T-helper 1 cell treated with Interleukin-12 subunit alpha and Interleukin-12 subunit beta and Interleukin-4 antibody, amounts not matched to agents 30 μg/mL and 1 μg/mL, for 36 hours (primary cell): ENCODE data around the gene WNT5B.

Experiments
- H3K27ac Mint-ChIP-seq: one replicate; pipeline ENCODE4 v1.8.0; 2021; ENCODE audit warnings: mild to moderate bottlenecking, mixed read lengths
- H3K27me3 Mint-ChIP-seq: one replicate; pipeline ENCODE4 v1.8.0; 2021; ENCODE audit warnings: low read depth, mixed read lengths
- H3K36me3 Mint-ChIP-seq: one replicate; pipeline ENCODE4 v1.8.0; 2021; ENCODE audit warnings: low read depth, mixed read lengths
- H3K4me1 Mint-ChIP-seq: one replicate; pipeline ENCODE4 v1.8.0; 2021; ENCODE audit warnings: low read depth, mixed read lengths
- H3K4me3 Mint-ChIP-seq: one replicate; pipeline ENCODE4 v1.8.0; 2021; ENCODE audit warnings: mild to moderate bottlenecking, moderate library complexity, mixed read lengths
- H3K9me3 Mint-ChIP-seq: one replicate; pipeline ENCODE4 v1.8.0; 2021; ENCODE audit warnings: mixed read lengths

The WNT5B gene

DNA sequence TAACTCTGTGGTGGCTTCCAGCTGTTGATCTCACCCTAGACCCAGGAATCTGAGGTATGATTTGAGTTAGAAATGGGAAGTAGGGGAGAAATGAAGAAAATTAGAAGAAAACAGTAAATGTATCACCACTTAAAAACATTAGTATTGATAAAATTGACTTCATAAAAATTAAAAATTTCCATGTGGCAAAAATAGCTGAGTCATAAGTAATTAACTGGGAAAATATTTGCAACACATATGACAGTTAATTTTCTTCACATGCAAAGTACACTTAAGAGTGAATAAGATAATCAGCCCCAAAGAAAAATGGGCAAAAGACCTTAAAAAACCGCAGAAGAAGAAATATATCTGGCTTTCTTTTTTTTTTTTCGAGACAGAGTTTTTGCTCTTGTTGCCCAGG, 36.3 kb downstream of the WNT5B start:
- Mint-ChIP-seq H3K9me3 (no peaks in the 10 kb centered on the region), H3K4me1 (peaks cover 28% of the 10 kb centered on the region), H3K4me3 (no peak overlapping the region), H3K27ac (no peak overlapping the region), H3K27me3 (no peaks in the 10 kb centered on the region), H3K36me3 (peaks cover 1% of the 10 kb centered on the region)

- no peak overlapping the region for H3K4me3 Mint-ChIP-seq
Measured at GRCh38 chr12:1666215-1666614, 37.2 kb downstream of the WNT5B start.

DNA sequence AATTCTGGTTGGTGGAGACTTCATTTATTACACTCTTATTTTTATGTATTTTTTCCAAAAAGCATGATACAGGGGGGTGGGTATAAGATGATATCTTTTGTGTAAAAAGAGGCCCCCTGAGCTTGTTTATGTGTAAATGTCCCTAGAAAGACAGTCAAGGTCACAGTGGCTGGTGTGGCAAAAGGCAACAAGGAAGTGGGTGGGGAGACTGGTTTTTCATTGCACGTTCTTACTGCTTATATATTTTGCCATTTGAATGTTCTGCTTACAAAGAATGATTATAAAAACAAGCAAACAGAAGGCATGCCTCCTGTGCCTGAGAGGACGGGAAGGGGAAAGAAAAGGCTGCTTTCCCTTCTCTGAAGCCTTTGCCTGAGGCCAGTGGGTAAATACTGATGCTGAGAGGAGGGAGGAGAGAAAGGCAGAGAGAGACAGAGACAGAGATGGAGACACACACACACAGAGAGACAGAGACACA, 37.7 kb downstream of the WNT5B start:
- Mint-ChIP-seq H3K9me3 (no peaks in the 10 kb centered on the region), H3K4me1 (peaks cover 28% of the 10 kb centered on the region), H3K36me3 (peaks cover 2% of the 10 kb centered on the region), H3K4me3 (peak overlapping the region; percentile 18), H3K27ac (peak overlapping the region; percentile 56), H3K27me3 (peaks cover 5% of the 10 kb centered on the region)

More at GRCh38 chr12:1666215-1666614, 37.2 kb downstream of the WNT5B start:
- Mint-ChIP-seq H3K36me3 (peaks cover 1% of the 10 kb centered on the region), H3K4me1 (peaks cover 28% of the 10 kb centered on the region), H3K27me3 (peaks cover 3% of the 10 kb centered on the region), H3K27ac (no peak overlapping the region), H3K9me3 (no peaks in the 10 kb centered on the region)

DNA sequence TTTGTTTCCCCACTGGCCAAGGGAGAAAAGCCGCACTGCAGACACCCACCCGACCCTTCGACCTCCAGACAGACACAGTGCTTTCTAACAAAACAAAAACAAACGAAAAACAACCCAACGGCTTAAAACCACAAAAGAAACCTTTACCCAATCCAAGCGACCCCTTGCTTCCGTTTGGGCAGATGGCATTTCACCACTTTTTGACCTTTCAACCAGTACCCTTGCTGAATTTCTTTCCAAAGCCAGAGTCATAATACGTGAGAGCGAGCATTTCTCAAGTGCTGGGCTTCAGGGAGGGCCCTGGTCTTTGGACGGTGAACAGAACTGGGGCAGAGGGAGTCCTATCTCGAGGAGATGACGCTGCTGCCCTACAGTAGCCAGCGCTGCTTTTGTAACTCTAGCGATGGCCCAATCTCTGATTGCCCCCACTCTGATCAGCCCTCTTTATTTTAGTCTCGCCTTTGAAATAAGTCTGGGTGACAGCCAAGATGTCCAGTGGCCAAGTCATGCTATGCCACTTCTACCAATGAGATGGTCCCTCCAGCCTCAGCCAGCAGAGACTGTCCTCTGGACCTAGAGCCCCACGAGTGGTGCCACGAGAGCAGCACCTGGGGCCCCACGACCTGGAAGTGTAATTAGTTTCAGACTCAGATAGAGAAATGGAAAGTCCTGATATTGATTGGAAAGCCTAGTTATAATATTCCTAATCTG, 40.0 kb downstream of the WNT5B start:
- peaks cover 2% of the 10 kb centered on the region for H3K36me3 Mint-ChIP-seq
- no peak overlapping the region for H3K27ac Mint-ChIP-seq

GRCh38 chr12:1670358-1671268, 41.6 kb downstream of the WNT5B start:
- Mint-ChIP-seq H3K4me3 (no peak overlapping the region), H3K36me3 (peaks cover 2% of the 10 kb centered on the region), H3K4me1 (peaks cover 21% of the 10 kb centered on the region), H3K9me3 (no peaks in the 10 kb centered on the region), H3K27me3 (peaks cover 5% of the 10 kb centered on the region), H3K27ac (no peak overlapping the region)

More for the DNA sequence above, 40.0 kb downstream of the WNT5B start:
- Mint-ChIP-seq H3K4me1 (peaks cover 24% of the 10 kb centered on the region), H3K9me3 (no peaks in the 10 kb centered on the region), H3K4me3 (no peak overlapping the region), H3K27me3 (peaks cover 5% of the 10 kb centered on the region)

GRCh38 chr12:1676043-1676442, 47.0 kb downstream of the WNT5B start:
- H3K36me3 Mint-ChIP-seq = peaks cover 1% of the 10 kb centered on the region
- H3K9me3 Mint-ChIP-seq = no peaks in the 10 kb centered on the region
- no peak overlapping the region for H3K27ac Mint-ChIP-seq
- H3K4me1 Mint-ChIP-seq = peaks cover under 1% of the 10 kb centered on the region
- H3K4me3 Mint-ChIP-seq = no peak overlapping the region
- peaks cover 14% of the 10 kb centered on the region for H3K27me3 Mint-ChIP-seq

- Mint-ChIP-seq H3K27me3 (peaks cover 18% of the 10 kb centered on the region), H3K4me3 (no peak overlapping the region), H3K27ac (no peak overlapping the region), H3K36me3 (no peaks in the 10 kb centered on the region), H3K4me1 (no peaks in the 10 kb centered on the region), H3K9me3 (no peaks in the 10 kb centered on the region)
Measured at GRCh38 chr12:1680804-1681492, 51.9 kb downstream of the WNT5B start.

DNA sequence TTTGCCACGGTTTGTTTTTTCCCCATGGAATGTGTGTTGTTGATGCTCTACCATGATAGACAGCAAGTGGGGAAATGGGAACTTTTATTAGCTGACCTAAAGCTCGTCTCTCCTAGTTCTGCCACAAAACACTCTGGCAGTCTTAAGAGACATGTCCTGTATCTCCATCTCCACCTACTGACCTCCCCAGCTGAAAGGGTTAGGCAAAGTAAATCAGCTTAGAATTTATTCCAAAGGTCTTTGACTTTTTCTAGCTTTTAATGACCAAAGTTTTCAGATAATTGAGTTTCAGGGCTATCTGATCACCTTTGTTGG, 52.4 kb downstream of the WNT5B start:
- Mint-ChIP-seq H3K4me1 (no peaks in the 10 kb centered on the region), H3K27ac (no peak overlapping the region), H3K9me3 (no peaks in the 10 kb centered on the region), H3K4me3 (no peak overlapping the region), H3K36me3 (no peaks in the 10 kb centered on the region), H3K27me3 (peaks cover 18% of the 10 kb centered on the region)

DNA sequence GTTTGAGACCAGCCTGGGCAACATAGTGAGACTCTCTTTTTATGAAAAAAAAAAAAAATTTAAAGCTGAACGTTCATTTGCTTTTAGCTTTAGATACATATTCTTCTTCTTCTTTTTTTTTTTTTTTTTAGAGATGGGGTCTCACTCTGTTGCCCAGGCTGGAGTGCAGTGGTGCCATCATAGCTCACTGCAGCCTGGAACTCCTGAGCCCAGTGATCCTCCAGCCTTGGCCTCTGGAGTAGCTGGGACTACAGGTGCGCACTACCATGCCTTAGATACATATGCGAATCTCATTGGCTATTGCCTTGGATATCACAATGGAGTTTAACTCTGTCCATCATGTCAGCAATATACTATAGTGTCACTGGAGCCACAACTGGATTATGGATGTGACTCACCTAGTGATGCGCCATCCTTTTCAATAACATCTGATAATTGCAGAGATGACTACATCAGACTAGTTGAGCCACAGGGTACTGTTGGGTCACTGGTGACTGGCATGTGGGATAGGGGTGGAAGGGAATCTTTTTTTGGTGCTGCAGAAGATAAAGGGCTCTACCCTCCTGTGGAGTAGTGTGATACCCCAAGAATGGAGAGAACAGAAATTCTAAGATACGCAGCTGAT, 59.2 kb downstream of the WNT5B start:
- Mint-ChIP-seq H3K27me3 (peaks cover 18% of the 10 kb centered on the region), H3K4me1 (peaks cover 23% of the 10 kb centered on the region), H3K9me3 (no peaks in the 10 kb centered on the region), H3K4me3 (no peak overlapping the region), H3K27ac (no peak overlapping the region), H3K36me3 (peaks cover 7% of the 10 kb centered on the region)

DNA sequence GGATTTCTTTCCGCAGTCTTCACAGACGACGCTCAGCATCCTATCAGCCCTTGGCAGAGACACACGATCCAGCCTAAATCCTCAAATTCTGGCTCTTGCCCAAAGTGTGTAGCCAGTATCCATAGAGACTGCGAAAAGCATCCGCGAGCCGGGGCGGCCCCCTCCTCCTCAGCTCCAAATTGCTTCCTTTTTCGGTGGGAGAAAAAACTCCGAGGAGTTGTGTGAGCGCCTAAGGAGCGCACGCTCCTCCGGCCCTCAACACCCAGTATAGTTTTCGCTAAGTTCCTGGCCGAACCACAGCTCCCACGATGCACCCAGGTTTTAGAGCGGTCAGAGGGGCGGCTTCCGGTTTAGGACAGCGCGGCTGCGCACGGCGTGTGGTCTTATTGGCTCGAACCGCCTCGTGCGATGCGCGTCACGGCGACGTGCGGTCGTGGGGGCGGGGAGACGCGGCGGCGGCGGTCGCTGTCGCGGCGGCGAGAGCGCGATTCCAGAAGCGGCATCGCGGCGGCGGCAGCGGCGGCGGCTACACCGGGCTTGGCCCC, 61.6 kb downstream of the WNT5B start, which contains the start of gene ADIPOR2:
ADIPOR2 (plus strand) TSS at position 493 of the 545 bp plus-strand sequence. CDS start 63,274 bp downstream, outside the sequence.
- Mint-ChIP-seq H3K4me1 (peaks cover 32% of the 10 kb centered on the region), H3K36me3 (peaks cover 7% of the 10 kb centered on the region), H3K9me3 (no peaks in the 10 kb centered on the region), H3K27ac (peak within 1 kb of the TSS; percentile 98), H3K4me3 (peak within 1 kb of the TSS; percentile 99), H3K27me3 (peaks cover 11% of the 10 kb centered on the region)

- Mint-ChIP-seq H3K27ac (peak overlapping the region; percentile 96), H3K9me3 (no peaks in the 10 kb centered on the region), H3K4me3 (peak overlapping the region; percentile 99), H3K4me1 (peaks cover 39% of the 10 kb centered on the region), H3K27me3 (peaks cover 7% of the 10 kb centered on the region), H3K36me3 (peaks cover 7% of the 10 kb centered on the region)
Measured at GRCh38 chr12:1691123-1692007, 62.3 kb downstream of the WNT5B start.

DNA sequence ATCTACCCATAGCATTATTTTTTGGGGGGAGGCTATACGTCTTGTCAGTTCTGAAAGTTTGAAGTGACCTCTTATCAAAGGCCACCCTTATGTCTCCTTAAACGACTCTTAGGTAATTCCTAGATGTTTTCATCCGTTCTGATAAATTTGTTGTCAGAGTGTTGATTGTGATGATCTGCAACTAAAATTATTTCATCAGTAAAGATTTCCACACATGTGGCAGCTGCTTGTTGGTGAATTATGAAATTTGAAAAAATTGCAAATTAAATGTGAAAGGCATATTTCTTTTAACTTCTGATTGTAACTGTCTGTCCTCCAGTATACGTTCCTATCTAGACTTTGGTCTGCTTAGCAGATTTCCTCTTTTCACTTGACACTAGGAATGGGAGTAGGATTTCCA, 63.2 kb downstream of the WNT5B start:
- peak overlapping the region; percentile 96 for H3K27ac Mint-ChIP-seq
- H3K9me3 Mint-ChIP-seq = no peaks in the 10 kb centered on the region
- peaks cover 47% of the 10 kb centered on the region for H3K4me1 Mint-ChIP-seq
- H3K36me3 Mint-ChIP-seq = peaks cover 8% of the 10 kb centered on the region
- peaks cover 4% of the 10 kb centered on the region for H3K27me3 Mint-ChIP-seq
- H3K4me3 Mint-ChIP-seq = peak overlapping the region; percentile 99
